ENCODE results near the gene L1CAM.
A peak's percentile ranks its signal among the peaks of the same experiment; 100 is the strongest.

L1CAM gene

GRCh38 chrX:153886915-153887314 is 942 bp upstream of the L1CAM start:
- H3K27ac ChIP-seq: no peak overlapping the region
- no peak for DNase-seq (ENCODE audit: low spot score)
- POLR2A ChIA-PET (ENCODE audit: low non-redundant PET): no interaction called here
- no peak for TF ChIP-seq CTCF (conservative IDR thresholded peaks at IDR 0.05; ENCODE audit: low read depth)
- CTCF ChIA-PET: no interaction called here

GRCh38 chrX:153885208-153885787 is 675 bp downstream of the L1CAM start:
- no peak for DNase-seq (ENCODE audit: low spot score)
- ChIA-PET POLR2A (ENCODE audit: low non-redundant PET) (no interaction called here), CTCF (interaction anchor here (0.6 to 1.0 kb wide), 4 partner anchors 64 to 126 kb away, joined by 3 to 6 read pairs (median 4); no protein-coding TSS in a partner anchor)
- peak overlapping the region; percentile 66 for H3K27ac ChIP-seq
- no peak for TF ChIP-seq CTCF (conservative IDR thresholded peaks at IDR 0.05; ENCODE audit: low read depth)

GRCh38 chrX:153884590-153884989 is 1.4 kb downstream of the L1CAM start:
- POLR2A ChIA-PET (ENCODE audit: low non-redundant PET): no interaction called here
- CTCF ChIA-PET: interaction anchor here (0.6 to 1.5 kb wide), 4 partner anchors 38 to 125 kb away, joined by 3 to 6 read pairs (median 4); no protein-coding TSS in a partner anchor
- H3K27ac ChIP-seq: peak overlapping the region; percentile 66
- DNase-seq (ENCODE audit: low spot score): peak; percentile 31
- no peak; the same call in 1 of the 2 replicates for TF ChIP-seq CTCF (conservative IDR thresholded peaks at IDR 0.05; ENCODE audit: low read depth)

GRCh38 chrX:153884136-153884535 is 1.8 kb downstream of the L1CAM start:
- DNase-seq (ENCODE audit: low spot score): no peak
- H3K27ac ChIP-seq: peak overlapping the region; percentile 66
- ChIA-PET CTCF (interaction anchor here (0.7 to 1.5 kb wide), 4 partner anchors 39 to 121 kb away, joined by 3 to 6 read pairs (median 4); no protein-coding TSS in a partner anchor), POLR2A (ENCODE audit: low non-redundant PET) (no interaction called here)
- no peak for TF ChIP-seq CTCF (conservative IDR thresholded peaks at IDR 0.05; ENCODE audit: low read depth)

- CTCF ChIA-PET: interaction anchor here (0.7 to 1.5 kb wide), 2 partner anchors 40 to 56 kb away, joined by 4 to 5 read pairs; no protein-coding TSS in a partner anchor
- TF ChIP-seq CTCF (conservative IDR thresholded peaks at IDR 0.05; ENCODE audit: low read depth): no peak
- H3K27ac ChIP-seq: no peak overlapping the region; the same call in 1 of the 2 replicates
- POLR2A ChIA-PET (ENCODE audit: low non-redundant PET): no interaction called here
- DNase-seq (ENCODE audit: low spot score): no peak
Measured at GRCh38 chrX:153883163-153883843, 2.7 kb downstream of the L1CAM start.

GRCh38 chrX:153882557-153882956 is 3.4 kb downstream of the L1CAM start:
- POLR2A ChIA-PET (ENCODE audit: low non-redundant PET): no interaction called here
- H3K27ac ChIP-seq: no peak overlapping the region
- no peak for DNase-seq (ENCODE audit: low spot score)
- CTCF ChIA-PET: no interaction called here
- TF ChIP-seq CTCF (conservative IDR thresholded peaks at IDR 0.05; ENCODE audit: low read depth): no peak
